ENCODE measurements around the gene IGSF6. TPM values are rescaled to one million over a fixed set of nuclear protein-coding genes. Genes with fewer than 3 reads are reported as not detected.
"Not testable (repeated sequence)": the region's sequence is repeated elsewhere in the genome, so short reads cannot be mapped to it uniquely, and the experiment has no call there.

The IGSF6 gene
- polyA plus RNA-seq, 1 donor: 7.4 TPM

DNA sequence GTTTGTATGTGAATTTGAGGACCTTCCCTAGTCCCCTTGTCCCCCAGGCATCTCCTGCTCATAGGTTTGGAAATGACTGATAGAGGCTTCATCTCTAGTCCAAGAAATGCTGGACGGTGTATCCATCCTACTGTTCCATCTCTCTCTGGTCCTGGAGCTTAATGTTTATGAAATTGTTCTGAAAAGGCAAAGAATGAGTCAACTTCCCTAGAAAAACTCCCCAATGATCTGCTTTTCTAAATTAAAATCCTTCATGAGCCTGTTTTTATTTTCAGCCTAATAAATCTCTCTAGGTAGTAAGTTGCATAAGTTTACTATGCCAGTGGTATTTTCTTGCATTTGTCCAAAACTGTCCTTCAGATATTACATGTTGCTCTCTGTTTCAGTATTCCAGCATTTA lies 2.1 kb upstream of the IGSF6 start:
- no CpG with 5 or more reads among the region's 1 CpG for WGBS (ENCODE audit: insufficient coverage, low lambda C conversion rate)
- DNase-seq: no peak
- no peaks in the 10 kb centered on the region for H3K4me1 ChIP-seq (ENCODE audit: control insufficient read depth, insufficient read depth, low read length)
- H3K36me3 ChIP-seq (ENCODE audit: control insufficient read depth, insufficient read depth, low read length): peaks cover 25% of the 10 kb centered on the region
- H3K4me3 ChIP-seq (ENCODE audit: low read length): no peak overlapping the region
- H3K9me3 ChIP-seq (ENCODE audit: control insufficient read depth, low read depth, low read length): no peaks in the 10 kb centered on the region
- no peaks in the 10 kb centered on the region for H3K27me3 ChIP-seq (ENCODE audit: control insufficient read depth, insufficient read depth, low read length)
- no peak overlapping the region for H3K27ac ChIP-seq (ENCODE audit: low read length)

DNA sequence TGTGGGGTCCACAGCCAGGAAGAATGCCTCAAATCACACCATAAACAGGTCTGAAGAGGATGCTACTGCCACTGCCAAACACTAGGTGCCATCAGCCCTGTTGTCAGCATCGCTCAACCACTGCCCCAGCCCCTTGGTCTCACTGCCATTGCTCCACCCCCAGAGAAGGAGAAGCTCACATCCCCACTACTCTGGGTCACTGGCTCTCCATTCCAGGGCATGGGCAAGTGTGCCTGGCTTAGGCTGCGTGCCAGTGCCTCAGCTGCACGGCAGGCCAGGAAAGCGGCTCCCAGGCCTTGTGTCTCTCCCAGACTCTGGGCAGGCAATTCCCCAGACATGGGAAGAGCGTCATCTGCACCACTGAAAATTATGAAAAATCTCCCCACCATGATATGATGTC lies 1.2 kb upstream of the IGSF6 start:
- Histone ChIP-seq H3K4me1 (ENCODE audit: control insufficient read depth, insufficient read depth, low read length) (no peaks in the 10 kb centered on the region), H3K27me3 (ENCODE audit: control insufficient read depth, insufficient read depth, low read length) (no peaks in the 10 kb centered on the region), H3K27ac (ENCODE audit: low read length) (no peak overlapping the region), H3K36me3 (ENCODE audit: control insufficient read depth, insufficient read depth, low read length) (peaks cover 27% of the 10 kb centered on the region), H3K4me3 (ENCODE audit: low read length) (no peak overlapping the region), H3K9me3 (ENCODE audit: control insufficient read depth, low read depth, low read length) (no peaks in the 10 kb centered on the region)
- no peak for DNase-seq
- no CpG with 5 or more reads among the region's 5 CpGs for WGBS (ENCODE audit: insufficient coverage, low lambda C conversion rate)

DNA sequence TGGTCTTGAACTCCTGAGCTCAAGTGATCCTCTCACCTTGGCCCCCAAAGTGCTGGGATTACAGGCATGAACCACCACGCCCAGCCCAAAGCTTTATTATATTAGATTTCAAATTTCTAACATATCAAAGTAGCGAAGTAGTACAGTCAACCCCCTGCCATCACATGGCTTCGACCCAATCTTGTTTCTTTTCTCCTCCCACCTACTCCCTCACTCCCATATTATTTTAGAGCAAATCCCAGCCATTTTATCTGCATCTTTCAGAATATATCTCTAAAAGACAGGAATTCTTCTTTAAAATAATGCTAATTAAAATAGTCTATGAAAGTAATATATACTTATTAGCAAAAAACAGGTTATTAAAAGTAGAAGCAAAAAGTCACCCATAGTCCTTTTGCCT lies 893 bp downstream of the IGSF6 start:
- H3K36me3 ChIP-seq (ENCODE audit: control insufficient read depth, insufficient read depth, low read length): peaks cover 26% of the 10 kb centered on the region
- WGBS (ENCODE audit: insufficient coverage, low lambda C conversion rate): 80% methylated on average over 2 of the region's 3 CpGs
- no peak overlapping the region for H3K4me3 ChIP-seq (ENCODE audit: low read length)
- H3K9me3 ChIP-seq (ENCODE audit: control insufficient read depth, low read depth, low read length): no peaks in the 10 kb centered on the region
- no peak for DNase-seq
- H3K4me1 ChIP-seq (ENCODE audit: control insufficient read depth, insufficient read depth, low read length): no peaks in the 10 kb centered on the region
- no peaks in the 10 kb centered on the region for H3K27me3 ChIP-seq (ENCODE audit: control insufficient read depth, insufficient read depth, low read length)
- no peak overlapping the region for H3K27ac ChIP-seq (ENCODE audit: low read length)

DNA sequence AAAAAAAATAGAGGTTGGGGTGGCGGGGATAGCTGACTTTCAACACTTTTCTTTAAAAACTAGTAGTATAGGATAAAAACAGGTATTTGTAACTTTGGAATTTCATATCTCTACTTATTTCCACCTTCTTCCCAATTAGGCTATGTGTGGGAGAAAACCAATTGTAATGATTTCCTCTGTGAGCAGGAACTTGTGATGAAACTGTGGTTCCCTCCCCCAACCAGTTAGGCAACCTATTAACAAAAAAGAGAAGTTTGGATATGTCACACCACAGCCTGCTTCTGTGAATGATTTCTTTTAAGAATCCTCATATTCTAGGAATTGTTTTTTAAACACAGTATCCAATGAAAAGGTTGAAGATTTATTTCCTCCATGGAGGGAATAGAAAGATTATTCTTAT lies 1.9 kb downstream of the IGSF6 start:
- Histone ChIP-seq H3K27me3 (ENCODE audit: control insufficient read depth, insufficient read depth, low read length) (no peaks in the 10 kb centered on the region), H3K27ac (ENCODE audit: low read length) (no peak overlapping the region), H3K36me3 (ENCODE audit: control insufficient read depth, insufficient read depth, low read length) (peaks cover 21% of the 10 kb centered on the region), H3K9me3 (ENCODE audit: control insufficient read depth, low read depth, low read length) (no peaks in the 10 kb centered on the region), H3K4me3 (ENCODE audit: low read length) (no peak overlapping the region), H3K4me1 (ENCODE audit: control insufficient read depth, insufficient read depth, low read length) (no peaks in the 10 kb centered on the region)
- no CpG with 5 or more reads among the region's 1 CpG for WGBS (ENCODE audit: insufficient coverage, low lambda C conversion rate)
- no peak for DNase-seq

DNA sequence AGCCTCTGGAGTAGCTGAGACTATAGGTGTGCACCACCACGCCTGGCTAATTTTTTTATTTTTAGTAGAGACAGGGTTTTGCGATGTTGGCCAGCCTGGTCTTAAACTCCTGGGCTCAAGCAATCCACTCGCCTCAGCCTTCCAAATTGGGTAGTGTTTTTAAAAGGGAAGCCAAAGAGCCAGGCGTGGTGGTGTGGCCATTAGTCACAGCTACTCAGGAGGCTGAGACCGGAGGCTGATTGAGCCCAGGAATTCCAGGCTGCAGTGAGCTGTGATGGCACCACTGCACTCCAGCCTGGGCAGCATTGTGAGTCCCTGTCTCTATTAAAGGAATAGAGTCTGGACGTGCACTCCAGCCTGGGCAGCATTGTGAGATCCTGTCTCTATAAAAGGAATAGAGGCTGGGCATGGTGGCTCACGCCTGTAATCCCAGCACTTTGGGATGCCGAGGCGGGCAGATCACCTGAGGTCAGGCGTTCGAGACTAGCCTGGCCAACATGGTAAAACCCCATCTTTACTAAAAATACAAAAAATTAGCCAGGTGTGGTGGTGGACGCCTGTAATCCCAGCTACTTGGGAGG lies 2.5 kb downstream of the IGSF6 start:
- H3K4me1 ChIP-seq (ENCODE audit: control insufficient read depth, insufficient read depth, low read length); DNase-seq; H3K27ac ChIP-seq (ENCODE audit: low read length); H3K4me3 ChIP-seq (ENCODE audit: low read length); H3K27me3 ChIP-seq (ENCODE audit: control insufficient read depth, insufficient read depth, low read length); H3K9me3 ChIP-seq (ENCODE audit: control insufficient read depth, low read depth, low read length): not testable (repeated sequence)
- WGBS (ENCODE audit: insufficient coverage, low lambda C conversion rate): no CpG with 5 or more reads among the region's 12 CpGs
- peaks cover 15% of the 10 kb centered on the region for H3K36me3 ChIP-seq (ENCODE audit: control insufficient read depth, insufficient read depth, low read length)

DNA sequence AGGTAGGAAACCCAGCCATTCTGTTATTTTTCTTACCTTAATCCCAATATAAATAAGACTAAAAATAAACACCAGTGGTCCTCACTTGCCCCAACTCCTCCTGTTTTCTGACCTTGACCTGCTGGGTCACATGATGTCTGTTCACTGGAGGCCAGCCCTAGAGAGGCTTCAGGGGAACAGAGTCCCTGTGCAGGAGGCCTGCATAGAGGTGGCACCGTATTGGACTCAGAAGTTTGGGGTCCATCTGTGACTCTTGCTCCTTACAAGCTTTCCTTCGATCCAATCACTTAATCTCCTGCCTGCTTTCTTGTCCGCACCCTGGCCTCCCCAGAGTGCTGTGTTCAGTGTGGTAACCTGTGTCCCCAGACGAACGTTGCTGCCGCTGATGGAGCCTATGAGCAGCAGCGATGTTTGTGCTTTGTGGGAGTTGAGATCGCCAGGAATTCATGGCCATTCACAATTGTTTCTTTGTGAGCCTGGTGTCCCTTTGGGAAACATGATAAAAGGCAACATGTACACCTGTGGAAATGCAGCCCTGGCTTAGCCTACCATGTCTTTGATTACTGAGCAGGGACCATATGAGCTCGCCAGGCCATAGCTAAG lies 4.7 kb downstream of the IGSF6 start:
- peaks cover 13% of the 10 kb centered on the region for H3K36me3 ChIP-seq (ENCODE audit: control insufficient read depth, insufficient read depth, low read length)
- H3K4me3 ChIP-seq (ENCODE audit: low read length): no peak overlapping the region
- 90% methylated on average over 2 of the region's 9 CpGs for WGBS (ENCODE audit: insufficient coverage, low lambda C conversion rate)
- H3K27ac ChIP-seq (ENCODE audit: low read length): no peak overlapping the region
- H3K4me1 ChIP-seq (ENCODE audit: control insufficient read depth, insufficient read depth, low read length): no peaks in the 10 kb centered on the region
- DNase-seq: no peak
- no peaks in the 10 kb centered on the region for H3K9me3 ChIP-seq (ENCODE audit: control insufficient read depth, low read depth, low read length)
- no peaks in the 10 kb centered on the region for H3K27me3 ChIP-seq (ENCODE audit: control insufficient read depth, insufficient read depth, low read length)

DNA sequence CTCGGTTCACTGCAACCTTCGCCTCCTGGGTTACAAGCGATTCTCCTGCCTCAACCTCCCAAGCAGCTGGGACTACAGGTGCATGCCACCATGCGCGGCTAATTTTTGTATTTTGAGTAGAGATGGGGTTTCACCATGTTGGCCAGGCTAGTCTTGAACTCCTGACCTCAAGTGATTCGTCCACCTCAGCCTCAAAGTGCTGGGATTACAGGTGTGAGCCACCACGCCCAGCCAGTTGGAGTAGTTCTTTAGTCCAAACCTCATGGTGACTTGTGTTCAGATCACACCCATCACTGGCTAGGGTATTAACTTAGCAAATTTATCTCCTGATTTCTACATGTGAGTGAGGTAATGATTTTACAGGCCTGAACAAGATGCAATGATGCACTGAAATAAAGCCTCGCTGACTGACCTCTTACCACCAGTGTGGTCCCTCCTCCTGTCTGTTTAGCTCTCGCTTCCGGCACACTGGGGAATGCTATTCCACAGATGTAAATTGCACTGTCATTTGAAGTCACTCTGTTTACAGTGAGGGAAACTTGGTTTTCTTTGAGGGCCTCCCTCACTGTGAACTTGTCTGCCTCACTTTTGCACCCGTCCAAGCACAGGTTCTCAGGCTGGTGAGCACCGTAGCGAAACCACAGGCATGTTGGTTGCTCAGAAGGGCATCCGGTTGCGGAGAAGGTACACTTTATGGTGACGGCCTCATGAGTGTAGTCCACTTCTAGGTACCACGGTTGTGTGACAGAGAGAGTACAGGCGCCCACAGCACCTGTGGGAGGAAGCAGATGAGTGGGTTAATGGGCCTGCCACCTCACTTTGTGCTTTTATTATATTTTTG lies 5.5 kb downstream of the IGSF6 start:
- Histone ChIP-seq H3K4me1 (ENCODE audit: control insufficient read depth, insufficient read depth, low read length) (no peaks in the 10 kb centered on the region), H3K36me3 (ENCODE audit: control insufficient read depth, insufficient read depth, low read length) (peaks cover 13% of the 10 kb centered on the region), H3K4me3 (ENCODE audit: low read length) (no peak overlapping the region), H3K27ac (ENCODE audit: low read length) (no peak overlapping the region), H3K9me3 (ENCODE audit: control insufficient read depth, low read depth, low read length) (no peaks in the 10 kb centered on the region), H3K27me3 (ENCODE audit: control insufficient read depth, insufficient read depth, low read length) (no peaks in the 10 kb centered on the region)
- WGBS (ENCODE audit: insufficient coverage, low lambda C conversion rate): no CpG with 5 or more reads among the region's 18 CpGs
- DNase-seq: no peak

DNA sequence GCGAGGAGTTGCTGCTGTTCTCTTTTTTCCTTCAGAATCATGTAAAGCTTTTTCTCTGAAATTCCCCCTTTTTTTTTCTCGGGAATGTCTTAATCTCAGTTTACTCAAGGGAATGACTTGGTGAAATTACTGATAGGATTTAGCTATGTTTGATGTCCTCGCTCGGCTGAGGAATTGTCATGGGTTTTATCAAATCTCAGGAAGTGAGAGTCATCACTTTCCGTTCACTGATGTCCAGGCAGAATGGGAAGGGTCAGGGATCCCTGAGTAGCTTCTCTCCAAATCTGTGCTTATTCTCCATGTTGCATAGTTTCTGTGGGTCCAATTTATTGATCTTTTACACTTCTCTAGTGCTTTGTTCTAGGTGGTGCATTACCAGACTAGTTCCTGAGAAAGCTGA lies 6.3 kb downstream of the IGSF6 start:
- Histone ChIP-seq H3K9me3 (ENCODE audit: control insufficient read depth, low read depth, low read length) (no peaks in the 10 kb centered on the region), H3K4me1 (ENCODE audit: control insufficient read depth, insufficient read depth, low read length) (no peaks in the 10 kb centered on the region), H3K27me3 (ENCODE audit: control insufficient read depth, insufficient read depth, low read length) (no peaks in the 10 kb centered on the region), H3K36me3 (ENCODE audit: control insufficient read depth, insufficient read depth, low read length) (peaks cover 16% of the 10 kb centered on the region), H3K27ac (ENCODE audit: low read length) (peak overlapping the region; percentile 2), H3K4me3 (ENCODE audit: low read length) (no peak overlapping the region)
- no CpG with 5 or more reads among the region's 5 CpGs for WGBS (ENCODE audit: insufficient coverage, low lambda C conversion rate)
- no peak for DNase-seq

DNA sequence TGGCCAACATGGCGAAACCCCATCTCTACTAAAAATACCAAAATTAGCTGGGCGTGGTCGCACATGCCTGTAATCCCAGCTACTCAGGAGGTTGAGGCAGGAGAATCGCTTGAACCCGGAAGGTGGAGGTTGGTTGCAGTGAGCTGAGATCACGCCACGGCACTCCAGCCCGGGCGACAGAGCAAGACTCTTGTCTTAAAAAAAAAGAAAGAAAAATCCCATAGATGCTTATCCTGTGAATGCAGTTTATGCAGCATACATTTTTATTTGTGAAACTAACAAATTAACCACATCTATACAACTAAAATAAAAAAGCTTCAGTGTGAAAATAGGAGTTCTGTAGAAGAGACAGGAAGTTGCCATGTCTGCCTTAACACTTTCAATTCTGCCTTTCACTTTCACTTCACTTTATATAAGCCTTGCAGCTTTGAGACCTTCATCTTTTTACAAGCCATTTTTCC lies 7.1 kb downstream of the IGSF6 start:
- WGBS (ENCODE audit: insufficient coverage, low lambda C conversion rate): no CpG with 5 or more reads among the region's 9 CpGs
- Histone ChIP-seq H3K4me3 (ENCODE audit: low read length) (no peak overlapping the region), H3K4me1 (ENCODE audit: control insufficient read depth, insufficient read depth, low read length) (no peaks in the 10 kb centered on the region), H3K9me3 (ENCODE audit: control insufficient read depth, low read depth, low read length) (no peaks in the 10 kb centered on the region), H3K27ac (ENCODE audit: low read length) (no peak overlapping the region), H3K27me3 (ENCODE audit: control insufficient read depth, insufficient read depth, low read length) (no peaks in the 10 kb centered on the region), H3K36me3 (ENCODE audit: control insufficient read depth, insufficient read depth, low read length) (peaks cover 16% of the 10 kb centered on the region)
- DNase-seq: peak in 1 of 2 donors; percentile 34

DNA sequence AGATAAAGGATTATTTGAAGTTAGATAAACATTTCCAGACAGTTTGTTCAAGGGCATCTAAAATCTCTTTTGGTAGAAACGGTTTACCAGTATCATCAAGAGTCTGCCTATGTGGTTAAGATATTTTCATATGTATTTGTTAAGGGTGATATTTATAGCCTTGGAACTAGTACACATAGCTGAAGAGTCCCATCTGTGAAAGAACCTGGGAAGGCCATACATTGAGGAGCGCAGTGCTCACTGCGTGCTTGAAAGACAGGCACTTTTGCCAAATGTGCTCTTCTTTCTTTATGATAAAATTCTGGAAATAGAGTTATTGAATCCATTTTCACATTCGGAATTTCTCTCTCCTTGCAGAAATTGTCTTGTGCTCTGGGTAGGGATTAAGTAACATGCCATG lies 7.7 kb downstream of the IGSF6 start:
- DNase-seq: no peak
- H3K27me3 ChIP-seq (ENCODE audit: control insufficient read depth, insufficient read depth, low read length): no peaks in the 10 kb centered on the region
- WGBS (ENCODE audit: insufficient coverage, low lambda C conversion rate): 100% methylated on average over 1 of the region's 4 CpGs
- no peaks in the 10 kb centered on the region for H3K9me3 ChIP-seq (ENCODE audit: control insufficient read depth, low read depth, low read length)
- H3K4me3 ChIP-seq (ENCODE audit: low read length): no peak overlapping the region
- H3K36me3 ChIP-seq (ENCODE audit: control insufficient read depth, insufficient read depth, low read length): peaks cover 14% of the 10 kb centered on the region
- no peaks in the 10 kb centered on the region for H3K4me1 ChIP-seq (ENCODE audit: control insufficient read depth, insufficient read depth, low read length)
- no peak overlapping the region for H3K27ac ChIP-seq (ENCODE audit: low read length)
